ENCODE data around the gene OTUD7B. TPM values are rescaled to one million over a fixed set of nuclear protein-coding genes. Genes with fewer than 3 reads are reported as not detected.
"Not testable (repeated sequence)": the region's sequence is repeated elsewhere in the genome, so short reads cannot be mapped to it uniquely, and the experiment has no call there.

The OTUD7B gene
- total RNA-seq (1 to 10 TPM; 2.0 to 2.9 TPM), total RNA-seq (8.2 to 144 (median 32.6) reads per million in 172 experiments)
- 2.8 TPM for polyA plus RNA-seq (2013, experiment 1 of 2)
- polyA plus RNA-seq (2013, experiment 2 of 2) = 4.2 TPM

- peak within 1 kb of the TSS in 1 of 2 donors; percentile 52 for H3K27ac ChIP-seq (ENCODE audit: low read depth in 1 of 2, low read length in 2 of 2)
- ATAC-seq (ENCODE audit: poor library complexity) = peak; percentile 73
- H3K4me1 Mint-ChIP-seq (ENCODE audit: low read depth) = peaks cover 33% of the 10 kb centered on the region
Measured at GRCh38 chr1:150010393-150011115, at the start of gene OTUD7B. OTUD7B (minus strand) TSS chr1:150010726; CDS start chr1:149977510, 33,216 bp downstream.

GRCh38 chr1:150060260-150060659, 49.7 kb upstream of the OTUD7B start:
- Histone ChIP-seq H3K27ac (ENCODE audit: low read depth in 1 of 2, low read length in 2 of 2) (no peak overlapping the region), H3K27me3 (ENCODE audit: control insufficient read depth in 1 of 2, insufficient read depth in 2 of 2, low read length in 2 of 2) (no peaks in the 10 kb centered on the region), H3K9me3 (ENCODE audit: control insufficient read depth in 1 of 2, insufficient read depth in 1 of 2, low read length in 2 of 2) (no peaks in the 10 kb centered on the region), H3K4me1 (ENCODE audit: insufficient read depth, low read length) (no peaks in the 10 kb centered on the region), H3K36me3 (ENCODE audit: insufficient read depth, low read length) (no peaks in the 10 kb centered on the region), H3K4me3 (ENCODE audit: low read length) (no peak overlapping the region)
- ATAC-seq (ENCODE audit: poor library complexity) (no peak), DNase-seq (no peak)
- CTCF ChIA-PET = no interaction called here
- Mint-ChIP-seq H3K27me3 (no peaks in the 10 kb centered on the region), H3K4me1 (ENCODE audit: low read depth) (no peaks in the 10 kb centered on the region), H3K27ac (no peak overlapping the region), H3K36me3 (ENCODE audit: low read depth) (no peaks in the 10 kb centered on the region), H3K9me3 (no peaks in the 10 kb centered on the region), H3K4me3 (no peak overlapping the region)
- no peak for TF ChIP-seq CTCF (IDR thresholded peaks at IDR 0.05)
- intact Hi-C loops (cut with DNase I, micrococcal nuclease) = no loop called here
- POLR2A ChIA-PET = interaction anchor here (0.6 kb wide), 1 partner anchor 172 kb away, joined by 3 read pairs; a partner anchor contains a TSS

More at GRCh38 chr1:150010393-150011115, at the start of gene OTUD7B:
- H3K27ac Mint-ChIP-seq = peak within 1 kb of the TSS; percentile 66
- H3K27me3 ChIP-seq (ENCODE audit: control insufficient read depth in 1 of 2, insufficient read depth in 2 of 2, low read length in 2 of 2) = no peaks in the 10 kb centered on the region
- H3K36me3 ChIP-seq (ENCODE audit: insufficient read depth, low read length) = no peaks in the 10 kb centered on the region
- peak within 1 kb of the TSS; percentile 96 for H3K4me3 Mint-ChIP-seq
- H3K9me3 Mint-ChIP-seq = no peaks in the 10 kb centered on the region
- no peaks in the 10 kb centered on the region for H3K9me3 ChIP-seq (ENCODE audit: control insufficient read depth in 1 of 2, insufficient read depth in 1 of 2, low read length in 2 of 2)
- intact Hi-C loops (cut with DNase I, micrococcal nuclease) = no loop called here
- peaks cover 8% of the 10 kb centered on the region for H3K4me1 ChIP-seq (ENCODE audit: insufficient read depth, low read length)
- H3K36me3 Mint-ChIP-seq (ENCODE audit: low read depth) = peaks cover 5% of the 10 kb centered on the region
- POLR2A ChIA-PET = interaction anchor here (0.7 to 3.6 kb wide), 9 partner anchors 9 to 223 kb away, joined by 3 to 36 read pairs (median 3); partner anchors contain the start of genes BOLA1 and VPS45
- peak; percentile 35 to 78 (median 57) for DNase-seq
- no peak for TF ChIP-seq CTCF (IDR thresholded peaks at IDR 0.05)
- CTCF ChIA-PET = interaction anchor here (1.0 kb wide), 1 partner anchor 177 kb away, joined by 3 read pairs; no protein-coding TSS in a partner anchor
- H3K27me3 Mint-ChIP-seq = no peaks in the 10 kb centered on the region
- peak within 1 kb of the TSS; percentile 77 for H3K4me3 ChIP-seq (ENCODE audit: low read length)

- no peaks in the 10 kb centered on the region for H3K9me3 ChIP-seq (ENCODE audit: control insufficient read depth in 1 of 2, insufficient read depth in 1 of 2, low read length in 2 of 2)
- H3K27me3 ChIP-seq (ENCODE audit: control insufficient read depth in 1 of 2, insufficient read depth in 2 of 2, low read length in 2 of 2) = no peaks in the 10 kb centered on the region
- DNase-seq (no peak), ATAC-seq (ENCODE audit: poor library complexity) (no peak)
- H3K4me3 ChIP-seq (ENCODE audit: low read length) = no peak overlapping the region
- Mint-ChIP-seq H3K9me3 (no peaks in the 10 kb centered on the region), H3K4me1 (ENCODE audit: low read depth) (no peaks in the 10 kb centered on the region), H3K4me3 (no peak overlapping the region), H3K36me3 (ENCODE audit: low read depth) (no peaks in the 10 kb centered on the region), H3K27me3 (no peaks in the 10 kb centered on the region), H3K27ac (no peak overlapping the region)
- H3K36me3 ChIP-seq (ENCODE audit: insufficient read depth, low read length) = no peaks in the 10 kb centered on the region
- no peak for TF ChIP-seq CTCF (IDR thresholded peaks at IDR 0.05)
- intact Hi-C loops (cut with DNase I, micrococcal nuclease) = no loop called here
- H3K27ac ChIP-seq (ENCODE audit: low read depth in 1 of 2, low read length in 2 of 2) = no peak overlapping the region
- POLR2A ChIA-PET = interaction anchor here (1.3 kb wide), 1 partner anchor 169 kb away, joined by 3 read pairs; a partner anchor contains a TSS
- no peaks in the 10 kb centered on the region for H3K4me1 ChIP-seq (ENCODE audit: insufficient read depth, low read length)
- CTCF ChIA-PET = interaction anchor here (0.8 to 1.3 kb wide), 2 partner anchors 17 to 105 kb away, joined by 3 to 4 read pairs; no protein-coding TSS in a partner anchor
Measured at GRCh38 chr1:150056407-150056806, 45.9 kb upstream of the OTUD7B start.

GRCh38 chr1:150055507-150055906, 45.0 kb upstream of the OTUD7B start:
- H3K4me1 Mint-ChIP-seq (ENCODE audit: low read depth); H3K27me3 Mint-ChIP-seq; H3K4me1 ChIP-seq (ENCODE audit: insufficient read depth, low read length); H3K9me3 ChIP-seq (ENCODE audit: control insufficient read depth in 1 of 2, insufficient read depth in 1 of 2, low read length in 2 of 2); POLR2A ChIA-PET; H3K27me3 ChIP-seq (ENCODE audit: control insufficient read depth in 1 of 2, insufficient read depth in 2 of 2, low read length in 2 of 2); H3K9me3 Mint-ChIP-seq; H3K4me3 ChIP-seq (ENCODE audit: low read length); H3K36me3 ChIP-seq (ENCODE audit: insufficient read depth, low read length); H3K4me3 Mint-ChIP-seq; DNase-seq; H3K27ac ChIP-seq (ENCODE audit: low read depth in 1 of 2, low read length in 2 of 2); CTCF ChIA-PET; ATAC-seq (ENCODE audit: poor library complexity); H3K27ac Mint-ChIP-seq; H3K36me3 Mint-ChIP-seq (ENCODE audit: low read depth); intact Hi-C loops (cut with DNase I, micrococcal nuclease): not testable (repeated sequence)
